ENCODE measurements around the gene CLIC3. TPM values are rescaled to one million over a fixed set of nuclear protein-coding genes. Genes with fewer than 3 reads are reported as not detected.

The CLIC3 gene
- total RNA-seq, 2 donors from 2014 or later: 6.5 to 11.8 TPM

DNA sequence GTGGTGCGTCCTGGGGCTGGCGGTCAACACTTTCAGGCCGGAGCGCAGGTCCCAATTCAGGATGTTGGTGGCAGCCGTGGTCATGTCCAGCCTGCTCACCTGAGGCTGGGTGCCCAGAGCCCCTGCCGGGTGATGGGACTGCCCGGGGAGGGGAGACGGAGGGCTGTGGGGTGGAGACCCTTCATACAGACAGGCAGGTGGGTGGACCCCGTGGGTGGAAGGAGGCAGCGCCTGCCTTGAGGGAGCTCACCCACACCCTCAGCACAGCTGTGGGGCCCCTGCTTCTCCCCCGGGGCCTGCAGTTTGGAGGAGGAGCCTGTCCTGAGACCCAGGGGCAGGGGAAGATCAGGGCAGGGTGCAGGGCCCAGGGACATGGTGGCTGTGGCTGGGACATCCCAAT, 26.0 kb downstream of the CLIC3 start:
- Histone ChIP-seq H3K4me1 (peaks cover 0 to 34% of the 10 kb centered on the region in 2 donors), H3K9me3 (no peaks in the 10 kb centered on the region), H3K4me3 (no peak overlapping the region), H3K27ac (no peak overlapping the region), H3K27me3 (no peaks in the 10 kb centered on the region), H3K36me3 (no peaks in the 10 kb centered on the region)
- TF ChIP-seq, protein P1, sequence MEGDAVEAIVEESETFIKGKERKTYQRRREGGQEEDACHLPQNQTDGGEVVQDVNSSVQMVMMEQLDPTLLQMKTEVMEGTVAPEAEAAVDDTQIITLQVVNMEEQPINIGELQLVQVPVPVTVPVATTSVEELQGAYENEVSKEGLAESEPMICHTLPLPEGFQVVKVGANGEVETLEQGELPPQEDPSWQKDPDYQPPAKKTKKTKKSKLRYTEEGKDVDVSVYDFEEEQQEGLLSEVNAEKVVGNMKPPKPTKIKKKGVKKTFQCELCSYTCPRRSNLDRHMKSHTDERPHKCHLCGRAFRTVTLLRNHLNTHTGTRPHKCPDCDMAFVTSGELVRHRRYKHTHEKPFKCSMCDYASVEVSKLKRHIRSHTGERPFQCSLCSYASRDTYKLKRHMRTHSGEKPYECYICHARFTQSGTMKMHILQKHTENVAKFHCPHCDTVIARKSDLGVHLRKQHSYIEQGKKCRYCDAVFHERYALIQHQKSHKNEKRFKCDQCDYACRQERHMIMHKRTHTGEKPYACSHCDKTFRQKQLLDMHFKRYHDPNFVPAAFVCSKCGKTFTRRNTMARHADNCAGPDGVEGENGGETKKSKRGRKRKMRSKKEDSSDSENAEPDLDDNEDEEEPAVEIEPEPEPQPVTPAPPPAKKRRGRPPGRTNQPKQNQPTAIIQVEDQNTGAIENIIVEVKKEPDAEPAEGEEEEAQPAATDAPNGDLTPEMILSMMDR (IDR thresholded peaks at IDR 0.05): no peak
- DNase-seq (ENCODE audit: low spot score): no peak

DNA sequence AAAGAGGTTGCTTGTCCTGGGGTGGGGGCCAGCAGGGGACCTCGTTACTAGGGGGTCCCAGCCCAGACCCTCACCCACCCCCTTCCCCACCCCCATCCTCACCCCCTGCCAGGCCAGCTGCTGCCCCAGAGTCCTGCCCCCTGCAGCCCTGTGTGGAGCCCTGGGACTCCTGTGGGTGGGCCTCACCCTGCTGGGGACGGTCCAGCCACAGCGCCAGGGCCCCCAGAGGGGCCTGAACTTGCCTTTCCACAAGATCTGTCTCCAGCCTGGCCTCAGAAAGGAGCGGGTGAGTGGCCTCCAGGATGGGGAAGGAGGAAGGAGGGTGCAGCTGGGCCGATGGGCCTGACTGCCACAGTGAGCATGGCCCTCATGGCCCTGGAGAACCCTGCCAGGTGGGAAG, 26.6 kb downstream of the CLIC3 start:
- Histone ChIP-seq H3K27ac (no peak overlapping the region), H3K4me3 (no peak overlapping the region), H3K9me3 (no peaks in the 10 kb centered on the region), H3K36me3 (no peaks in the 10 kb centered on the region), H3K4me1 (peaks cover 0 to 28% of the 10 kb centered on the region in 2 donors), H3K27me3 (no peaks in the 10 kb centered on the region)
- DNase-seq (ENCODE audit: low spot score): no peak
- TF ChIP-seq, protein P1 (IDR thresholded peaks at IDR 0.05): no peak

DNA sequence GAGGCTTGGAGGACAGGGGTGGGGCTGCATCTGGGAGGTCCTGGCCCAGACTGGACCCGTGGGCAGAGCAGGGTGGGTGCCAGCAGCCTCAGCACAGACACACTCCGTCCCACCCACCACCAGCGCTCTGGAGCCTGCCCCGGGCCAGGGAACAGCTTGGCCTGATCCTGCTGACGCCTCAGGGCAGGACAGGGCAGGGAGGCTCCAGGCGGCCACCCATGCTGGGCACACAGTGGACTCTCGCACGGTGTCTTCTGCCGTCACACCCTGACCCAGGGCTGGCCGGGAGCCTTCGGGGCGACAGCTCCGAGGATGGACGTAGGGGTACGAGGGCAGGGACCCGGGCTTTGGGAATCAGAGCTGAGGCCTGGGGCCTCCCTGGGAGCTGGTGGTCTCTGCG, 27.2 kb downstream of the CLIC3 start:
- H3K4me1 ChIP-seq: peaks cover 0 to 27% of the 10 kb centered on the region in 2 donors
- no peak overlapping the region for H3K4me3 ChIP-seq
- H3K9me3 ChIP-seq: no peaks in the 10 kb centered on the region
- DNase-seq (ENCODE audit: low spot score): no peak
- no peaks in the 10 kb centered on the region for H3K27me3 ChIP-seq
- H3K36me3 ChIP-seq: no peaks in the 10 kb centered on the region
- no peak overlapping the region for H3K27ac ChIP-seq
- TF ChIP-seq, protein P1 (IDR thresholded peaks at IDR 0.05): no peak

DNA sequence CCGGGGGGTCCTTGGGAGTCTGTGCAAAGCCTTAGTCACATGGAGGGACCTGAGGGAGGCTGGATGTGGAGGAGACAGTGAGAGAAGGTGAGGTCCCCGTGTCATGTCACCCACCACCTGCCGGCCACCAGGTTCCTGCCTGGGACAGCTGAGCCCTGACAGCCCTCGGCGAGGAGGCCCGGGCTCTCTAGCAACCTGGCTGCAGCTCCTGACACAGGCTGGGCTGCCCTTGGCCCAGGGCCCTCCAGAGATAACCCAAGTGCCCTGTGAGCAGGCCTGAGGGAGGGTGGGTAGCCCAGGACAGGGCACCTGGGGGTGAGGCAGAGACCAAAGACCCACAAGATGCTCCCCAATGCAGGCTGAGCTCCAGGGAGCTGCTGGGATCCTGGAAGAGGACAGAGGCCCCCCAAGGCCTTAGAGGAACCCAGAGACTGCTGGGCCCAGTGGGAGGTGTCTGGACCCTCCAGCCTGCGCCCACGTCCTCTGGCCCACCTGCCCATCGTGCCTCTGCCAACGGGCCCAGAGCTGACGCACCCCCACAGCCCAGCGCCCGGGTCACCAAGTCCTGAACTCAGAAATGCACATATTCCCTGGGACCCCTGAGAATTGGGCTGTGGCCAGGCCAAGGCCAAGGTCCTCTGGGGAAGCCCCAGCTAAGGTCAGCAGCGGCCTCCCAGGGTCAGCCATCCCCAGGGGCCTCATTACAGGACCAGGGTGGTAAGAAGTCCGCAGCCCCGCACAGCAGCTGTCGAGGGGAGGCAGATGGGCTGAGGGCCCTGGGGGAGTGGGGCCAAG, 27.8 kb downstream of the CLIC3 start:
- no peaks in the 10 kb centered on the region for H3K27me3 ChIP-seq
- H3K4me1 ChIP-seq: peaks cover 0 to 25% of the 10 kb centered on the region in 2 donors
- H3K9me3 ChIP-seq: no peaks in the 10 kb centered on the region
- no peak for DNase-seq (ENCODE audit: low spot score)
- H3K36me3 ChIP-seq: no peaks in the 10 kb centered on the region
- no peak overlapping the region for H3K27ac ChIP-seq
- TF ChIP-seq, protein P1 (IDR thresholded peaks at IDR 0.05): no peak
- no peak overlapping the region for H3K4me3 ChIP-seq

DNA sequence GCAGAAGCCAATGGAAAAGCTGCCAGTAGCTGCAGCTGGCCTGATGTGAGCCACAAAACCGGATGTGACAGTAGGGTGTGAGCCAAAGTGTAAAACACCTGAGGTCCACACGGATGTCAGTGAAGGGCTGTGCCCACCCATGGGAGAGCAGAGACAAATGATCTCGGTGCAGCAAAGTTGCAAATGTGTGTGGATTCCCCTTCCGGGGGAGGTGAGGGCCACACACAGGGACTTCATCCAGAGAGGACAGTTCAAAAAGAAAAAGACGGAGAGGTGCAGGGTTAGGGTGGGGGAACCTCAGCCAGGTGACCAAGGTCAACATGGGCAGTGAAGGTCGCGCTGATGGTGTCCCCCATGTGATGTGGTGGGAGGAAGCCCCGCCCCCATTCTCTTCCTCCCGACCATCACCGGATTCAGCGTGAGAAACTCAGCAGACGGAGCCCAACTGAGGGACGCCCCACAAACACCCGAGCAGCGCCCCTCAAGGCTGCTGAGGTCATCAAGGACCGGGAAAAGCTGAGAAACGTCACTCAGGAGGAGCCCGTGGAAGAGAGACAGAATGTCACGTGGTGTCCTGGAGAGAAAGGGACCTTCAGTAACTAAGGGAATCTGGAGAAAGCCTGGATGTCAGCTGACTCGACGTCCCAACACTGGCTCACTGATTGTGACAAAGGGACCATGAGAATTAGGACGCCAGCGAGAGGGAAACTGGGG, 30.4 kb downstream of the CLIC3 start:
- Histone ChIP-seq H3K9me3 (no peaks in the 10 kb centered on the region), H3K4me3 (no peak overlapping the region), H3K4me1 (peaks cover 0 to 27% of the 10 kb centered on the region in 2 donors), H3K27me3 (no peaks in the 10 kb centered on the region), H3K27ac (no peak overlapping the region), H3K36me3 (no peaks in the 10 kb centered on the region)
- DNase-seq (ENCODE audit: low spot score): no peak
- TF ChIP-seq, protein P1 (IDR thresholded peaks at IDR 0.05): no peak
